IMR-90 (cell line): ENCODE results near the gene TRPM3. TPM values are rescaled to one million over a fixed set of nuclear protein-coding genes. Genes with fewer than 3 reads are reported as not detected.

Source experiments
- ATAC-seq: fragments of 200-7000 bp; cut with Tn5 transposase; 2 replicates; pipeline ENCODE4 v1.9.1; 2020; ENCODE audit warnings: low read depth, mild to moderate bottlenecking, moderate library complexity
- BruUV-seq: library from RNA; stranded (reverse); fragments of 400-500 nt; replicated peaks from 2 replicates; lab custom pipeline; 2021; lab: Mats Ljungman, UMichigan
- CTCF ChIA-PET: fragments of 300-600 bp; formaldehyde crosslinking; extraction: SDS; loops from one replicate; lab custom pipeline; 2021; ENCODE audit warnings: antibody characterized with exemption; lab: Yijun Ruan, JAX
- POLR2A ChIA-PET: fragments of 300-600 bp; sonication (Branson Sonifier 250); formaldehyde crosslinking; loops from one replicate; lab custom pipeline; 2022; ENCODE audit warnings: antibody characterized with exemption; ENCODE audit not compliant: unreplicated experiment; lab: Charles Lee
- DNase-seq: peaks from one replicate; pipeline ENCODE4 v3.0.0; 2013
- H2AFZ ChIP-seq: replicated peaks from 2 replicates; pipeline ENCODE3; 2013; ENCODE audit warnings: low read length, mild to moderate bottlenecking; ENCODE audit not compliant: poor library complexity
- H2AK5ac ChIP-seq: 2 replicates; pipeline ENCODE4 v1.6.1; 2013; ENCODE audit warnings: low read depth, low read length, inconsistent platforms
- H2AK9ac ChIP-seq: replicated peaks from 2 replicates; pipeline ENCODE3; 2013; ENCODE audit warnings: mild to moderate bottlenecking, low read depth, low read length, moderate library complexity; ENCODE audit not compliant: poor library complexity
- H2BK120ac ChIP-seq: 2 replicates; pipeline ENCODE4 v1.6.1; 2013; ENCODE audit warnings: low read depth, low read length, inconsistent platforms
- H2BK15ac ChIP-seq: 3 replicates; pipeline ENCODE4 v1.6.1; 2013; ENCODE audit warnings: low read depth, low read length, inconsistent platforms
- H2BK20ac ChIP-seq: 2 replicates; pipeline ENCODE4 v1.6.1; 2013; ENCODE audit warnings: low read depth, mild to moderate bottlenecking, inconsistent platforms, low read length, moderate library complexity
- H2BK5ac ChIP-seq: 2 replicates; pipeline ENCODE4 v1.6.1; 2013; ENCODE audit warnings: mild to moderate bottlenecking, low read depth, low read length, inconsistent platforms; ENCODE audit not compliant: poor library complexity, severe bottlenecking
- H3K14ac ChIP-seq: replicated peaks from 2 replicates; pipeline ENCODE4 v1.6.1; 2013; ENCODE audit warnings: low read depth, low read length, inconsistent platforms
- H3K18ac ChIP-seq: 2 replicates; pipeline ENCODE4 v1.6.1; 2013; ENCODE audit warnings: low read depth, low read length, control low read depth
- H3K23ac ChIP-seq: 2 replicates; pipeline ENCODE4 v1.6.1; 2013; ENCODE audit warnings: low read depth, low read length, inconsistent platforms
- H3K27ac ChIP-seq: 2 replicates; pipeline ENCODE4 v1.5.1; 2013; ENCODE audit warnings: mild to moderate bottlenecking, control low read depth, low read length; ENCODE audit not compliant: insufficient read depth
- H3K27me3 ChIP-seq: 2 replicates; pipeline ENCODE4 v1.6.1; 2013; ENCODE audit warnings: low read length; ENCODE audit not compliant: control insufficient read depth, insufficient read depth
- H3K36me3 ChIP-seq: 2 replicates; pipeline ENCODE4 v1.6.1; 2013; ENCODE audit warnings: low read length, mixed read lengths; ENCODE audit not compliant: control insufficient read depth, insufficient read depth
- H3K4ac ChIP-seq: 2 replicates; pipeline ENCODE4 v1.6.1; 2013; ENCODE audit warnings: low read depth, low read length, inconsistent platforms
- H3K4me1 ChIP-seq: 2 replicates; pipeline ENCODE4 v1.6.1; 2013; ENCODE audit warnings: low read length, mixed read lengths; ENCODE audit not compliant: control insufficient read depth, insufficient read depth
- H3K4me2 ChIP-seq: 2 replicates; pipeline ENCODE4 v1.6.1; 2013; ENCODE audit warnings: low read depth, mild to moderate bottlenecking, control low read depth, low read length, moderate library complexity
- H3K4me3 ChIP-seq: 2 replicates; pipeline ENCODE4 v1.5.1; 2013; ENCODE audit warnings: low read depth, mild to moderate bottlenecking, control low read depth, low read length, moderate library complexity; ENCODE audit not compliant: insufficient read depth
- H3K56ac ChIP-seq: 2 replicates; pipeline ENCODE4 v1.6.1; 2013; ENCODE audit warnings: low read length, inconsistent platforms; ENCODE audit not compliant: insufficient read depth; ENCODE audit errors: extremely low read depth
- H3K79me1 ChIP-seq, 2 experiments: 2 replicates each; pipeline ENCODE4 v1.6.1; 2013; ENCODE audit warnings: low read length in 2 of 2, inconsistent platforms in 1 of 2, low read depth in 1 of 2
- H3K9ac ChIP-seq: 2 replicates; pipeline ENCODE4 v1.6.1; 2013; ENCODE audit warnings: low read depth, low read length, control low read depth
- H3K9me1 ChIP-seq: 2 replicates; pipeline ENCODE4 v1.6.1; 2013; ENCODE audit warnings: low read length, inconsistent platforms; ENCODE audit not compliant: insufficient read depth
- H3K9me3 ChIP-seq: 2 replicates; pipeline ENCODE4 v1.6.1; 2013; ENCODE audit warnings: low read length; ENCODE audit not compliant: control insufficient read depth, insufficient read depth
- H4K20me1 ChIP-seq: 2 replicates; pipeline ENCODE4 v1.6.1; 2013; ENCODE audit warnings: low read length, inconsistent platforms; ENCODE audit not compliant: insufficient read depth
- H4K5ac ChIP-seq: 2 replicates; pipeline ENCODE4 v1.6.1; 2013; ENCODE audit warnings: mild to moderate bottlenecking, low read depth, low read length, control low read depth
- H4K8ac ChIP-seq, 2 experiments: 2 replicates each; pipeline ENCODE4 v1.6.1; 2013; ENCODE audit warnings: low read depth in 2 of 2, low read length in 2 of 2, control low read depth in 1 of 2, inconsistent platforms in 1 of 2
- H4K91ac ChIP-seq: 2 replicates; pipeline ENCODE4 v1.6.1; 2013; ENCODE audit warnings: low read depth, low read length, inconsistent platforms; ENCODE audit not compliant: insufficient read depth
- BHLHE40 ChIP-seq: fragments of 150-350 bp; IDR thresholded peaks from 2 replicates; pipeline ENCODE4 v1.6.1; 2016; ENCODE audit warnings: mild to moderate bottlenecking, low read depth, low read length
- CEBPB ChIP-seq: IDR thresholded peaks from 2 replicates; pipeline ENCODE4 v1.6.1; 2012; ENCODE audit warnings: low read depth, low read length, improper control_type of control experiment
- POLR2A ChIP-seq: IDR thresholded peaks from 2 replicates; pipeline ENCODE4 v1.6.1; 2012; ENCODE audit warnings: mild to moderate bottlenecking, low read depth, low read length
- RAD21 ChIP-seq: IDR thresholded peaks from 2 replicates; pipeline ENCODE4 v1.6.1; 2012; ENCODE audit warnings: low read length, improper control_type of control experiment
- RCOR1 ChIP-seq: IDR thresholded peaks from 2 replicates; pipeline ENCODE4 v1.6.1; 2012; ENCODE audit warnings: mild to moderate bottlenecking, low read length, improper control_type of control experiment; ENCODE audit not compliant: insufficient replicate concordance
- RFX5 ChIP-seq: IDR thresholded peaks from 2 replicates; pipeline ENCODE4 v1.8.0; 2012; ENCODE audit warnings: low read depth, mild to moderate bottlenecking, low read length, moderate library complexity
- SMC3 ChIP-seq: fragments of 150-350 bp; IDR thresholded peaks from 2 replicates; pipeline ENCODE4 v1.6.1; 2016; ENCODE audit warnings: low read depth, mild to moderate bottlenecking, antibody characterized with exemption, low read length, moderate library complexity
- WGBS, 2 experiments: methylation state at CpG; one replicate each; pipeline versions ENCODE4 v1.1.5 to v1.1.7; 2013; ENCODE audit warnings: missing lambda C conversion rate in 2 of 2; ENCODE audit not compliant: insufficient read length in 1 of 2; ENCODE audit errors: extremely low coverage in 2 of 2; 5-methylcytosine and 5-hydroxymethylcytosine counted together
- dilution Hi-C: fragments of 300-500 bp; cut with HindIII; formaldehyde crosslinking; loops from one replicate; pipeline ENCODE4 v1.14.3; 2018; ENCODE audit warnings: low sequenced_read_pairs; ENCODE audit not compliant: unreplicated experiment
- in situ Hi-C: fragments of 300-500 bp; cut with MboI; formaldehyde crosslinking; loops from 3 replicates; pipeline ENCODE4 v1.14.3; 2019; ENCODE audit warnings: low sequenced_read_pairs, inconsistent platforms, mixed read lengths
- intact Hi-C: fragments of 100-400 bp; cut with micrococcal nuclease; formaldehyde crosslinking; loops from 2 replicates; pipeline ENCODE4 v1.10.0; 2022
- polyA plus RNA-seq, 3 experiments: library from polyadenylated mRNA; depleted of rRNA; stranded (reverse); fragments of >200 nt; gene quantifications; 2 replicates each; pipeline ENCODE4 v1.2.3, GENCODE V29; 2012; ENCODE audit warnings: low replicate concordance in 1 of 3
- total RNA-seq: library from RNA; depleted of rRNA; stranded (reverse); fragments of >200 nt; gene quantifications from 2 replicates; pipeline ENCODE4 v1.2.3, GENCODE V29; 2012

TRPM3 gene
- total and polyA plus RNA-seq, 2 of the 4 experiments (the other 2 are of a cell fraction), result not detected

- dilution Hi-C loops, result no loop called here
Observed at GRCh38 chr9:70635790-70636189, 485.6 kb downstream of the TRPM3 start.

More at GRCh38 chr9:70635790-70636189, 485.6 kb downstream of the TRPM3 start:
- Histone ChIP-seq H3K27me3 (peaks cover 8% of the 10 kb centered on the region), H2AK5ac (no peak overlapping the region), H2AFZ (no peak overlapping the region), H4K20me1 (no peaks in the 10 kb centered on the region), H3K79me1 (no peaks in the 10 kb centered on the region), H3K56ac (no peak overlapping the region), H2BK5ac (no peak overlapping the region), H3K9ac (no peak overlapping the region), H3K36me3 (no peaks in the 10 kb centered on the region), H3K9me1 (no peaks in the 10 kb centered on the region), H3K4me1 (no peaks in the 10 kb centered on the region; the same call in 1 of the 2 replicates), H3K4ac (no peak overlapping the region), H2BK120ac (no peak overlapping the region), H3K4me3 (no peak overlapping the region), H2BK15ac (no peak overlapping the region), H3K9me3 (no peaks in the 10 kb centered on the region), H3K4me2 (no peak overlapping the region), H2BK20ac (no peak overlapping the region), H3K18ac (no peak overlapping the region), H3K27ac (no peak overlapping the region), H3K23ac (no peak overlapping the region), H4K5ac (no peak overlapping the region), H2AK9ac (no peak overlapping the region), H4K91ac (no peak overlapping the region), H3K14ac (no peak overlapping the region), H4K8ac (no peak overlapping the region)
- no CpG with 5 or more reads among the region's 3 CpGs for WGBS, 2 experiments
- ChIA-PET POLR2A (no interaction called here), CTCF (no interaction called here)
- DNase-seq, result no peak
- no peak for ATAC-seq
- intact Hi-C loops (no loop called here), in situ Hi-C loops (no loop called here)
- TF ChIP-seq SMC3 (no peak), CEBPB (no peak), POLR2A (no peak), BHLHE40 (no peak), RFX5 (no peak), RCOR1 (no peak), RAD21 (no peak)
- BruUV-seq, result no TSS peak
